T47D (cell line): ENCODE data around the gene C16orf96.

Source experiments
- DNase-seq, 2 experiments: peaks; one replicate each; pipeline versions ENCODE4 v3.0.0 to v3.0.0-alpha.2; 2011 to 2012; ENCODE audit warnings: low read depth in 1 of 2, low spot score in 1 of 2
- JUND ChIP-seq: IDR thresholded peaks from 2 replicates; pipeline ENCODE4 v1.6.1; 2012; ENCODE audit warnings: low read depth
- in situ Hi-C: cut with HindIII; loops from 2 replicates; pipeline ENCODE4 v1.10.0; 2016; ENCODE audit warnings: low sequenced_read_pairs, low pct_unique_long_range_greater_than_20kb

The C16orf96 gene

GRCh38 chr16:4601864-4602186 lies 45.7 kb downstream of the C16orf96 start:
- no peak for TF ChIP-seq JUND
- no peak for DNase-seq
- in situ Hi-C loops, result no loop called here

GRCh38 chr16:4602331-4602730 lies 46.2 kb downstream of the C16orf96 start:
- in situ Hi-C loops, result no loop called here
- no peak for DNase-seq
- no peak for TF ChIP-seq JUND

- no peak for TF ChIP-seq JUND
- in situ Hi-C loops, result no loop called here
- DNase-seq, result no peak
These were observed 47.6 kb downstream of the C16orf96 start for GRCh38 chr16:4603624-4604170.

- TF ChIP-seq JUND, result no peak
- in situ Hi-C loops, result no loop called here
- DNase-seq, result no peak
These were observed 48.3 kb downstream of the C16orf96 start for GRCh38 chr16:4604401-4604800.

- no peak for TF ChIP-seq JUND
- in situ Hi-C loops, result no loop called here
- peak; percentile 46 to 63 for DNase-seq
These were observed 50.2 kb downstream of the C16orf96 start for GRCh38 chr16:4606354-4606753.

GRCh38 chr16:4607841-4608703 lies 51.9 kb downstream of the C16orf96 start:
- DNase-seq, result no peak
- TF ChIP-seq JUND, result no peak
- in situ Hi-C loops, result no loop called here

- in situ Hi-C loops, result no loop called here
- TF ChIP-seq JUND, result no peak
- DNase-seq, result no peak
These were observed 52.5 kb downstream of the C16orf96 start for GRCh38 chr16:4608704-4608980.

- in situ Hi-C loops, result no loop called here
These were observed 53.3 kb downstream of the C16orf96 start for GRCh38 chr16:4609200-4610010.

GRCh38 chr16:4610011-4611005 lies 54.2 kb downstream of the C16orf96 start:
- TF ChIP-seq JUND, result no peak
- no peak for DNase-seq
- in situ Hi-C loops, result no loop called here

More at GRCh38 chr16:4609200-4610010, 53.3 kb downstream of the C16orf96 start:
- no peak for DNase-seq
- TF ChIP-seq JUND, result no peak

GRCh38 chr16:4611337-4612021 lies 55.3 kb downstream of the C16orf96 start:
- in situ Hi-C loops, result no loop called here
- no peak for TF ChIP-seq JUND
- DNase-seq, result no peak

- no peak for DNase-seq
- in situ Hi-C loops, result no loop called here
These were observed 56.4 kb downstream of the C16orf96 start for GRCh38 chr16:4612474-4612931.

More at GRCh38 chr16:4612474-4612931, 56.4 kb downstream of the C16orf96 start:
- no peak for TF ChIP-seq JUND
